ENCODE measurements around the gene PRRT4. TPM values are rescaled to one million over a fixed set of nuclear protein-coding genes. Genes with fewer than 3 reads are reported as not detected.

The PRRT4 gene
- total RNA-seq, 3 donors from 2014 or later: 0.42 to 0.66 (median 0.49) TPM

- no peak for ATAC-seq
- Mint-ChIP-seq H3K27me3 (ENCODE audit: low read depth) (no peaks in the 10 kb centered on the region), H3K36me3 (ENCODE audit: insufficient read depth) (peaks cover 12% of the 10 kb centered on the region), H3K4me1 (ENCODE audit: low read depth) (peaks cover 22% of the 10 kb centered on the region), H3K4me3 (no peak overlapping the region), H3K9me3 (no peaks in the 10 kb centered on the region)
- no peak for DNase-seq
Observed at GRCh38 chr7:128402356-128402755, 40.9 kb upstream of the PRRT4 start.

GRCh38 chr7:128400566-128400965, 39.1 kb upstream of the PRRT4 start:
- peaks cover 16% of the 10 kb centered on the region for H3K4me1 Mint-ChIP-seq (ENCODE audit: low read depth)
- no peak for DNase-seq
- H3K4me3 Mint-ChIP-seq: no peak overlapping the region
- H3K9me3 Mint-ChIP-seq: no peaks in the 10 kb centered on the region
- H3K36me3 Mint-ChIP-seq (ENCODE audit: insufficient read depth): peaks cover 20% of the 10 kb centered on the region
- no peaks in the 10 kb centered on the region for H3K27me3 Mint-ChIP-seq (ENCODE audit: low read depth)
- no peak for ATAC-seq

- DNase-seq: no peak
- Mint-ChIP-seq H3K36me3 (ENCODE audit: insufficient read depth) (peaks cover 20% of the 10 kb centered on the region), H3K27me3 (ENCODE audit: low read depth) (no peaks in the 10 kb centered on the region), H3K4me1 (ENCODE audit: low read depth) (peaks cover 15% of the 10 kb centered on the region), H3K4me3 (no peak overlapping the region), H3K9me3 (no peaks in the 10 kb centered on the region)
- ATAC-seq: no peak
Observed at GRCh38 chr7:128399991-128400390, 38.5 kb upstream of the PRRT4 start.

- ATAC-seq: no peak
- no peak for DNase-seq
- Mint-ChIP-seq H3K4me1 (ENCODE audit: low read depth) (peaks cover 3% of the 10 kb centered on the region), H3K9me3 (no peaks in the 10 kb centered on the region), H3K4me3 (no peak overlapping the region), H3K27me3 (ENCODE audit: low read depth) (no peaks in the 10 kb centered on the region), H3K36me3 (ENCODE audit: insufficient read depth) (peaks cover 20% of the 10 kb centered on the region)
Observed at GRCh38 chr7:128398841-128399135, 37.3 kb upstream of the PRRT4 start.

- DNase-seq (peak; percentile 35), ATAC-seq (peak in 1 of 2 donors; percentile 54)
- no peak overlapping the region for H3K4me3 Mint-ChIP-seq
- H3K27me3 Mint-ChIP-seq (ENCODE audit: low read depth): no peaks in the 10 kb centered on the region
- H3K36me3 Mint-ChIP-seq (ENCODE audit: insufficient read depth): peaks cover 20% of the 10 kb centered on the region
- no peaks in the 10 kb centered on the region for H3K4me1 Mint-ChIP-seq (ENCODE audit: low read depth)
- no peaks in the 10 kb centered on the region for H3K9me3 Mint-ChIP-seq
Observed at GRCh38 chr7:128398016-128398840, 36.7 kb upstream of the PRRT4 start.

- peaks cover 17% of the 10 kb centered on the region for H3K36me3 Mint-ChIP-seq (ENCODE audit: insufficient read depth)
Observed at GRCh38 chr7:128396357-128396756, 34.9 kb upstream of the PRRT4 start.

GRCh38 chr7:128395748-128396147, 34.3 kb upstream of the PRRT4 start:
- Mint-ChIP-seq H3K9me3 (no peaks in the 10 kb centered on the region), H3K4me1 (ENCODE audit: low read depth) (no peaks in the 10 kb centered on the region), H3K4me3 (no peak overlapping the region), H3K27me3 (ENCODE audit: low read depth) (no peaks in the 10 kb centered on the region), H3K36me3 (ENCODE audit: insufficient read depth) (peaks cover 13% of the 10 kb centered on the region)
- no peak for ATAC-seq
- no peak for DNase-seq

More at GRCh38 chr7:128396357-128396756, 34.9 kb upstream of the PRRT4 start:
- Mint-ChIP-seq H3K9me3 (no peaks in the 10 kb centered on the region), H3K4me3 (no peak overlapping the region), H3K4me1 (ENCODE audit: low read depth) (no peaks in the 10 kb centered on the region), H3K27me3 (ENCODE audit: low read depth) (no peaks in the 10 kb centered on the region)
- DNase-seq (no peak), ATAC-seq (no peak)

GRCh38 chr7:128394904-128395496, 33.5 kb upstream of the PRRT4 start:
- Mint-ChIP-seq H3K4me3 (no peak overlapping the region), H3K27me3 (ENCODE audit: low read depth) (no peaks in the 10 kb centered on the region), H3K9me3 (no peaks in the 10 kb centered on the region), H3K36me3 (ENCODE audit: insufficient read depth) (peaks cover 13% of the 10 kb centered on the region), H3K4me1 (ENCODE audit: low read depth) (no peaks in the 10 kb centered on the region)
- no peak for ATAC-seq
- DNase-seq: no peak

GRCh38 chr7:128393526-128394330, 32.2 kb upstream of the PRRT4 start:
- H3K27me3 Mint-ChIP-seq (ENCODE audit: low read depth): no peaks in the 10 kb centered on the region
- ATAC-seq (no peak), DNase-seq (no peak)
- no peaks in the 10 kb centered on the region for H3K9me3 Mint-ChIP-seq
- peaks cover 13% of the 10 kb centered on the region for H3K36me3 Mint-ChIP-seq (ENCODE audit: insufficient read depth)
- H3K4me1 Mint-ChIP-seq (ENCODE audit: low read depth): no peaks in the 10 kb centered on the region
- H3K4me3 Mint-ChIP-seq: no peak overlapping the region

GRCh38 chr7:128392446-128393327, 31.2 kb upstream of the PRRT4 start:
- Mint-ChIP-seq H3K9me3 (no peaks in the 10 kb centered on the region), H3K4me3 (no peak overlapping the region), H3K36me3 (ENCODE audit: insufficient read depth) (peaks cover 8% of the 10 kb centered on the region), H3K27me3 (ENCODE audit: low read depth) (no peaks in the 10 kb centered on the region), H3K4me1 (ENCODE audit: low read depth) (no peaks in the 10 kb centered on the region)
- no peak for DNase-seq
- ATAC-seq: no peak

GRCh38 chr7:128391805-128392204, 30.3 kb upstream of the PRRT4 start:
- H3K27me3 Mint-ChIP-seq (ENCODE audit: low read depth): no peaks in the 10 kb centered on the region
- DNase-seq (no peak), ATAC-seq (no peak)
- no peak overlapping the region for H3K4me3 Mint-ChIP-seq
- H3K36me3 Mint-ChIP-seq (ENCODE audit: insufficient read depth): peaks cover 4% of the 10 kb centered on the region
- H3K4me1 Mint-ChIP-seq (ENCODE audit: low read depth): no peaks in the 10 kb centered on the region
- H3K9me3 Mint-ChIP-seq: no peaks in the 10 kb centered on the region

- ATAC-seq (no peak), DNase-seq (no peak)
- Mint-ChIP-seq H3K9me3 (no peaks in the 10 kb centered on the region), H3K27me3 (ENCODE audit: low read depth) (no peaks in the 10 kb centered on the region), H3K4me3 (no peak overlapping the region), H3K36me3 (ENCODE audit: insufficient read depth) (no peaks in the 10 kb centered on the region), H3K4me1 (ENCODE audit: low read depth) (no peaks in the 10 kb centered on the region)
Observed at GRCh38 chr7:128390871-128391565, 29.5 kb upstream of the PRRT4 start.

GRCh38 chr7:128389618-128390329, 28.3 kb upstream of the PRRT4 start:
- H3K4me1 Mint-ChIP-seq (ENCODE audit: low read depth): no peaks in the 10 kb centered on the region
- no peak overlapping the region for H3K4me3 Mint-ChIP-seq
- ATAC-seq (no peak), DNase-seq (no peak)
- H3K27me3 Mint-ChIP-seq (ENCODE audit: low read depth): no peaks in the 10 kb centered on the region
- H3K9me3 Mint-ChIP-seq: no peaks in the 10 kb centered on the region
- no peaks in the 10 kb centered on the region for H3K36me3 Mint-ChIP-seq (ENCODE audit: insufficient read depth)

Measured in activated T-cell treated with anti-CD3 and anti-CD28 coated beads, Interleukin-2, amount 50 U/mL, for 4 hours (primary cell).